Activated naive CD4-positive, alpha-beta T cell treated with anti-CD3 and anti-CD28 coated beads for 36 hours (primary cell): ENCODE results near the gene BSG. TPM values are rescaled to one million over a fixed set of nuclear protein-coding genes. Genes with fewer than 3 reads are reported as not detected.
A peak's percentile ranks its signal among the peaks of the same experiment; 100 is the strongest.

Experiments
- CTCF ChIA-PET: fragments of 350-600 bp; sonication (Branson Sonifier 250); formaldehyde crosslinking; loops from one replicate; lab custom pipeline; 2021; ENCODE audit warnings: antibody characterized with exemption; lab: Charles Lee
- DNase-seq: peaks from one replicate; pipeline ENCODE4 v3.0.0-alpha.2; 2020
- H3K27ac Mint-ChIP-seq: one replicate; pipeline ENCODE4 v1.8.0; 2021; ENCODE audit warnings: mild to moderate bottlenecking, mixed read lengths
- H3K27me3 Mint-ChIP-seq: one replicate; pipeline ENCODE4 v1.8.0; 2021; ENCODE audit warnings: low read depth, mixed read lengths
- H3K36me3 Mint-ChIP-seq: one replicate; pipeline ENCODE4 v1.8.0; 2021; ENCODE audit warnings: low read depth, mixed read lengths
- H3K4me1 Mint-ChIP-seq: one replicate; pipeline ENCODE4 v1.8.0; 2021; ENCODE audit warnings: low read depth, mixed read lengths
- H3K4me3 Mint-ChIP-seq: one replicate; pipeline ENCODE4 v1.8.0; 2021; ENCODE audit warnings: mild to moderate bottlenecking, moderate library complexity, mixed read lengths
- H3K9me3 Mint-ChIP-seq: one replicate; pipeline ENCODE4 v1.8.0; 2021; ENCODE audit warnings: mixed read lengths
- intact Hi-C: fragments of 100-400 bp; cut with micrococcal nuclease; formaldehyde crosslinking; loops from one replicate; pipeline ENCODE4 v1.15.1; 2023
- total RNA-seq, 2 experiments: library from RNA; stranded (reverse); gene quantifications; one replicate each; pipeline ENCODE4 v1.2.3, GENCODE V29; 2021

Gene BSG
- total RNA-seq, 2 experiments from 2014 or later = 160 to 161 TPM

DNA sequence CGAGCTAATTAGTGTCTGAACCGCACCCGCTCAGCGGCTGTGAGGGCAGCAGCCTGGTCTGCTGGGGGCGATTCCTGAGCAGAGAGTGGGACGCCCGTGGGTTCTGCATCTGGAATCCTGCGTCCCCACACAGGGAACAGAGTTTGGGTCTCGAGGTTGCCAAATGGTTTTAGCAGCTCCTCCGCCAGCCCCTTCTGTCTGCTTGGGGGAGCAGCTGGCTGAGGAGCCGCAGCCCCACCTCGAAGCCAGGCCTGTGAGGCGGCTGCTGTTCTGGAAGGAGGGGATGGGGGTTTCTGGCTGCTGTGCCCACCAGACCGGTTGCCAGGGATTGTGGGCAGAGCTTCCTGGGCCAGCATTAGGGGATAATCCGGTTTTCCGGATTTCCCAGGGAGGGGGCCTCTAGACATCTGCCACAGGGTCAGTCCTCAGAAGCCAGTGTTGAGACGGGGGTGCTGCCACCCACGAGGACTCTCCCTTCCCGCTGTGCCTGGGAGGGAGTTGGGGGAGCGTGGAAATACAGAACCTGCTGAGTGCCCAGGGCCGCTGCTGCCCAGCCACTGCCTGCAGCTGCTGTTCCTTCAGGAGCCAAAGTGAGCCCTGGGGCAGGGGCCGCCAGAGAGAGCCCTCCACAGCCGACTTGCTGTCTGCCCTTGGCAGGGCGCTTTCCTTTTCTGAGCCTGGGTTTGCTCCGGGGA is 38.9 kb upstream of the BSG start:
- peaks cover under 1% of the 10 kb centered on the region for H3K27me3 Mint-ChIP-seq
- no peak overlapping the region for H3K27ac Mint-ChIP-seq
- H3K4me3 Mint-ChIP-seq = peak overlapping the region; percentile 85
- DNase-seq = no peak
- H3K4me1 Mint-ChIP-seq = peaks cover 24% of the 10 kb centered on the region
- no peaks in the 10 kb centered on the region for H3K9me3 Mint-ChIP-seq
- peaks cover 4% of the 10 kb centered on the region for H3K36me3 Mint-ChIP-seq
- CTCF ChIA-PET = interaction anchor here (0.6 to 3.2 kb wide), 3 partner anchors 23 to 236 kb away, joined by 4 to 32 read pairs (median 4); no protein-coding TSS in a partner anchor
- intact Hi-C loops = loop anchor here (1.0 to 5.0 kb wide), 2 partner anchors 10 to 129 kb away; partner anchors contain the start of gene RNF126

DNA sequence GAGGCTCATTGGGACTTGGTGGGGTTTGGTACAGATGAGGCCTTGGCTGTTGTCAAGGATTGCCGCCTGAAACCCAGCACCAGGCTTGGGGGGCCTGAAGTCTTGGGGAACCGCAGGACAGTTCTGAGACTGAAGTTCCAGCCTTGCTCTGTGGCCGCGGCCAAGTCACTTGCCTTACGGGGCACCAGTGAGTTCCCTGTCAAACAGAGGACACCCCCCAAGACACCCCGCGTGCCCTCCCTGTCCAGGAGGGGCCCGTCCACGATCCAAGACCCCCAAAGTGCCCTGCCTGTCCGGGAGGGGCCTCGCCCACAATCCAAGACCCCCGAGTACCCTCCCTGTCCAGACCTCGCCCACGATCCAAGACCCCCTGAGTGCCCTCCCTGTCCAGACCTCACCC is 38.3 kb upstream of the BSG start:
- Mint-ChIP-seq H3K27me3 (no peaks in the 10 kb centered on the region), H3K36me3 (peaks cover 4% of the 10 kb centered on the region), H3K27ac (no peak overlapping the region), H3K4me3 (peak overlapping the region; percentile 12), H3K9me3 (no peaks in the 10 kb centered on the region), H3K4me1 (peaks cover 24% of the 10 kb centered on the region)
- CTCF ChIA-PET = interaction anchor here (3.2 kb wide), 1 partner anchor 23 kb away, joined by 32 read pairs; no protein-coding TSS in a partner anchor
- no peak for DNase-seq
- intact Hi-C loops = loop anchor here (5.0 kb wide), 1 partner anchor 128 kb away; the partner anchor contains the start of gene RNF126

DNA sequence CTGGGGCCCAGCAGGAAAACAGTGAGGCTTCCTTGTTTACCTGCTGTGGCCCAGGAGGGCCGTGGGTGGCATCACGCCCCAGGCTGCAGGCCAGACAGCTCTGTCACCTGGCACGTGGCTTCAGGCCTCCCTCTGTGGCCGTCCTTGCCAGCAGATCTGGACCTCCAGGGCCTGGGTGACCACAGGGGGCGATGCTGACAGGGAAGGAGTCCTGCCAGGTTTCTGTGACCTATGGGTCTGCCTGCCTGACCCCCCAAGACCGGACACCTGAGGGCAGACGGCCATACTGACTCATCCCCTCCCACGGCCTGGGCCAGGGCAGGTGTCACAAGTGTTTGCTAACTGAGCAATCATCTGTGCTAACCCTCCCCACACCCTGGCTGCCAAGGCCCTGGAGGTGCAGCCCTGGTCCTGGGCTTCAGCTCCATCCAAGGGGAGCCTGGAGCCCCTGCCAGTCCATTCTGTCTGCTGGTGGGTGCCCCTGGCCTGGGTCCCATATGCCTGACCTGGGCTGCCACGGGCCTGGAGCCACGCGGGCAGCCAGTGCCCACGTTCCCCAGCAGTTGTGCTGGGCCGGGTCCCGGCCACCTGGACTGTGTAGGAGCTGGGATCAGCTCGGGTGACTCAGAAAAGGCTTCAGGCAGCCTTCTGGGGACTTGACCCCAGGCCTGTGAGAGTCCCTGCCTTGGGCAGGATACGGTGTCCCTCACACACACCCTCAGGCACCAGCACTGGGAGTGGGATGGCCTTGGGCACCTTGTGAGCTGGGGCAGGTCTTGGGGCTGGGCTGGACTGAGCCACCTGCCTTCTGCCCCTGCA is 37.2 kb upstream of the BSG start:
- Mint-ChIP-seq H3K9me3 (no peaks in the 10 kb centered on the region), H3K4me3 (peak overlapping the region; percentile 24), H3K4me1 (peaks cover 21% of the 10 kb centered on the region), H3K27ac (no peak overlapping the region), H3K36me3 (peaks cover 4% of the 10 kb centered on the region), H3K27me3 (no peaks in the 10 kb centered on the region)
- CTCF ChIA-PET = no interaction called here
- DNase-seq = no peak
- intact Hi-C loops = no loop called here

GRCh38 chr19:536031-536880 is 36.1 kb upstream of the BSG start:
- CTCF ChIA-PET = no interaction called here
- no peak overlapping the region for H3K4me3 Mint-ChIP-seq
- intact Hi-C loops = no loop called here
- no peaks in the 10 kb centered on the region for H3K27me3 Mint-ChIP-seq
- H3K36me3 Mint-ChIP-seq = peaks cover 4% of the 10 kb centered on the region
- H3K9me3 Mint-ChIP-seq = no peaks in the 10 kb centered on the region
- no peak overlapping the region for H3K27ac Mint-ChIP-seq
- no peak for DNase-seq
- H3K4me1 Mint-ChIP-seq = peaks cover 18% of the 10 kb centered on the region

DNA sequence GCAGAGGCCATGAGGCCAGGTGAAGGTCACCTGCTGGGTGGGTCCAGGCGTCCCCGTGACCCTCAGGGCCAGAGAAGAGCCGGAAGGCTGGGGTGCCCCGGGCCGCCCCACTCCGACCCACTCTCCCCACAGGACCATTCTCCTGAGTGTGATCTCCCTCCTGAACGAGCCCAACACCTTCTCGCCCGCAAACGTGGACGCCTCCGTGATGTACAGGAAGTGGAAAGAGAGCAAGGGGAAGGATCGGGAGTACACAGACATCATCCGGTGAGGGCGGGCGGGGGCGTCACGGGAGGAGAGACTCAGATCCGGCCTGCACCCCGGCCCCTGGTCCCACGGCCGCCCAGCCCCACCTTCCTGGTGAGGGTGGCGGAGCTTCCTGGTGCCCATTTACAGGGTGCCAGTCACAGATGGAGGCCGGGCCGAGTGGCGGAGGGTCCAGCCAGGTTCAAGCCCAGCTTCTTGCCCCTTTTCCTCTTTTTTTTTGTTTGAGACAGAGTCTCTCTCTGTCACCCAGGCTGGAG is 35.5 kb upstream of the BSG start:
- peaks cover 18% of the 10 kb centered on the region for H3K4me1 Mint-ChIP-seq
- no peak overlapping the region for H3K27ac Mint-ChIP-seq
- intact Hi-C loops = no loop called here
- H3K4me3 Mint-ChIP-seq = no peak overlapping the region
- no peaks in the 10 kb centered on the region for H3K9me3 Mint-ChIP-seq
- H3K27me3 Mint-ChIP-seq = no peaks in the 10 kb centered on the region
- peaks cover 4% of the 10 kb centered on the region for H3K36me3 Mint-ChIP-seq
- DNase-seq = no peak
- CTCF ChIA-PET = no interaction called here

- Mint-ChIP-seq H3K27me3 (no peaks in the 10 kb centered on the region), H3K36me3 (peaks cover 6% of the 10 kb centered on the region), H3K9me3 (no peaks in the 10 kb centered on the region), H3K4me1 (peaks cover 15% of the 10 kb centered on the region), H3K4me3 (no peak overlapping the region), H3K27ac (no peak overlapping the region)
- no peak for DNase-seq
- intact Hi-C loops = no loop called here
- CTCF ChIA-PET = no interaction called here
These were observed 33.6 kb upstream of the BSG start for GRCh38 chr19:538641-539428.

GRCh38 chr19:539429-540030 is 32.9 kb upstream of the BSG start:
- H3K27ac Mint-ChIP-seq = no peak overlapping the region
- H3K27me3 Mint-ChIP-seq = no peaks in the 10 kb centered on the region
- CTCF ChIA-PET = no interaction called here
- H3K4me3 Mint-ChIP-seq = no peak overlapping the region
- peaks cover 6% of the 10 kb centered on the region for H3K36me3 Mint-ChIP-seq
- intact Hi-C loops = no loop called here
- H3K4me1 Mint-ChIP-seq = peaks cover 17% of the 10 kb centered on the region
- DNase-seq = no peak
- H3K9me3 Mint-ChIP-seq = no peaks in the 10 kb centered on the region

- intact Hi-C loops = no loop called here
- H3K27me3 Mint-ChIP-seq = no peaks in the 10 kb centered on the region
- H3K4me1 Mint-ChIP-seq = peaks cover 23% of the 10 kb centered on the region
- no peak for DNase-seq
- no peak overlapping the region for H3K4me3 Mint-ChIP-seq
- no peaks in the 10 kb centered on the region for H3K9me3 Mint-ChIP-seq
- H3K36me3 Mint-ChIP-seq = peaks cover 6% of the 10 kb centered on the region
- H3K27ac Mint-ChIP-seq = no peak overlapping the region
- CTCF ChIA-PET = interaction anchor here (1.6 kb wide), 1 partner anchor 12 kb away, joined by 3 read pairs; no protein-coding TSS in a partner anchor
These were observed 31.3 kb upstream of the BSG start for GRCh38 chr19:540867-541637.

DNA sequence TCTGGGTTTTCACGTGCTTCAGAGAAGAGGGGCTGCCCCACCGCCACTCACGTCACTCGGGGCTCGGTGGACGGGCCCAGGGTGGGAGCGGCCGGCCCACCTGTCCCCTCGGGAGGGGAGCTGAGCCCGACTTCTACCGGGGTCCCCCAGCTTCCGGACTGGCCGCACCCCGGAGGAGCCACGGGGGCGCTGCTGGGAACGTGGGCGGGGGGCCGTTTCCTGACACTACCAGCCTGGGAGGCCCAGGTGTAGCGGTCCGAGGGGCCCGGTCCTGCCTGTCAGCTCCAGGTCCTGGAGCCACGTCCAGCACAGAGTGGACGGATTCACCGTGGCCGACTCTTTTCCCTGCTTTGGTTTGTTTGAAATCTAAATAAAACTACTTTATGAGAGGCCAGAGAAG is 30.7 kb upstream of the BSG start:
- no peaks in the 10 kb centered on the region for H3K9me3 Mint-ChIP-seq
- intact Hi-C loops = no loop called here
- CTCF ChIA-PET = interaction anchor here (1.1 to 1.6 kb wide), 2 partner anchors 13 to 43 kb away, joined by 3 read pairs; no protein-coding TSS in a partner anchor
- no peak overlapping the region for H3K27ac Mint-ChIP-seq
- H3K36me3 Mint-ChIP-seq = peaks cover 5% of the 10 kb centered on the region
- H3K4me1 Mint-ChIP-seq = peaks cover 23% of the 10 kb centered on the region
- DNase-seq = no peak
- H3K4me3 Mint-ChIP-seq = no peak overlapping the region
- H3K27me3 Mint-ChIP-seq = no peaks in the 10 kb centered on the region

- Mint-ChIP-seq H3K9me3 (no peaks in the 10 kb centered on the region), H3K4me3 (no peak overlapping the region), H3K36me3 (peaks cover 5% of the 10 kb centered on the region), H3K4me1 (peaks cover 23% of the 10 kb centered on the region), H3K27ac (no peak overlapping the region), H3K27me3 (no peaks in the 10 kb centered on the region)
- intact Hi-C loops = no loop called here
- CTCF ChIA-PET = interaction anchor here (1.1 to 1.6 kb wide), 2 partner anchors 14 to 42 kb away, joined by 3 read pairs; no protein-coding TSS in a partner anchor
- no peak for DNase-seq
These were observed 30.1 kb upstream of the BSG start for GRCh38 chr19:542173-542866.
